ENCODE data around the gene HAPLN3.
A peak's percentile ranks its signal among the peaks of the same experiment; 100 is the strongest.
"Not testable (repeated sequence)": the region's sequence is repeated elsewhere in the genome, so short reads cannot be mapped to it uniquely, and the experiment has no call there.

HAPLN3 gene, protein sequence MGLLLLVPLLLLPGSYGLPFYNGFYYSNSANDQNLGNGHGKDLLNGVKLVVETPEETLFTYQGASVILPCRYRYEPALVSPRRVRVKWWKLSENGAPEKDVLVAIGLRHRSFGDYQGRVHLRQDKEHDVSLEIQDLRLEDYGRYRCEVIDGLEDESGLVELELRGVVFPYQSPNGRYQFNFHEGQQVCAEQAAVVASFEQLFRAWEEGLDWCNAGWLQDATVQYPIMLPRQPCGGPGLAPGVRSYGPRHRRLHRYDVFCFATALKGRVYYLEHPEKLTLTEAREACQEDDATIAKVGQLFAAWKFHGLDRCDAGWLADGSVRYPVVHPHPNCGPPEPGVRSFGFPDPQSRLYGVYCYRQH

DNA sequence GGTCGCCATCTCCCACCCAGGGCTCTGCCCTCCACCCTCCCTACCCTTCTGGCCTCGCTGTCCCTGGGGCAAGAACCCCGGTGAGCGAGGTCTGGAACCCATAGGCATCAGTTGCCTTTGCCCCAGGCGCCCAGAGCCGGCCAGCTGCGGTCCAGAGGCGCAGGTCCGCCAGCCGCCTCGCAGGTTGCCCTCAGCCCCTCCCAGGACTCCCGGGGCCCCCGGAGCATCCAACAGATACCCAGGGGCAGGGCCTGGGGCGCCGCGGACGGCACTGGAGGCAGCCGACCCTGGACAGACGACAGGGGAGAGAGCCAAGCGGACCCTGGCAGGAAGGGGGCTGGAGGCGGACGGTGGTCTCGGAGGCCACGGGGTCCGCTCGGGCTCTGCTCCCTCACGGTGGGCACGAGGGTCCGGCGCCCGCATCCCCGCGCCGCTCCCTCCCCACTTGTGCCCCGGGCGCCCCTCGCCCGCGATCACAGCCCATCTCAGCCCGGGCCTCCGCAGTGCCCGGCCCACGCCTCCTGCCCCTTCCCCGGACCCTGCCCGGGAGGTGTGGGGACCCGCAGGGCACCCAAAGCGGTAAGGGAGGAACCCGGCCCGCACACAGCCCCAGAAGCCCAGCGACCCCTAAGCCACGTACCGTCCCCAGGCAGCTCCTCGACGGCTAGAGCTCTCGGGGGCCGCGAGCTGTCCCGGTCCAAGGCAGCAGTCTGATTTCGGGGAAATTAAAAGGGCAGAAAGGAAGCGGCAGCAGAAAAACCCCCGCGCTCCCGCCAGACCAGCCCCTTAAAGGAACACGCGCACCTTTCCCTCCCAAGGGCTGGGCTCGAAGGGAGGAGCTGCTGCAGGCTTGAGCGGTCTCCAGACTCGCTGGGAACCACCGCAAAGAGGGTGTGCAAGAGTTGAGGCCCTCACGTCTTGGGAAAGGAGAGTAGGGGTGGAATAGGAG, at the start of gene HAPLN3:
TSS of gene HAPLN3 (minus strand) at position 726 of the 949 bp plus-strand sequence. CDS start 8,246 bp downstream, outside the sequence.
- peak; percentile 46 for DNase-seq

DNA sequence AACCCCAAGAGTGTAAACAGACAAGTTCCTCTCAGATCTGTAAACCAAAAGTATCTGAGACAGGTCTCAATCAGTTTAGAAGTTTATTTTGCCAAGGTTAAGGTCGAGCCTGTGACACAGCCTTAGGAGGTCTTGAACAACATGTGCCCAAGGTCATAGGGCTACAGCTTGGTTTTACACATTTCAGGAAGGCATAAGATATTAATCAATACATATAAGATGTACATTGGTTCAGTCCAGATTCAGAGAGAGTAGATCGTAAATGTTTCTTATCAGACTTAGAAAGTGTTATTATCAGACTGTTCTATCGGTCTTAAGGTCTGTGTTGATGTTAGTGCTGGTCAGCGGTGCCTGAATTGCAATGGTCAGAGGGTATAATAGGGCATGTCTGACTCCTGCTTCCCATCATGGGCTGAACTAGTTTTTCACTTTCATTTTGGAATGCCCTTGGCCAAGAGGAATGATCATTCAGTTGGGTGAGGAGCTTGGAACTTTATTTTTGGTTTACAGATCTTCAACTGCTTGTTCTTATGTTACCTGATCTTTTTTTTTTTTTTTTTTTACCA, 44.8 kb upstream of the HAPLN3 start:
- DNase-seq: no peak

GRCh38 chr15:88939486-88939806, 44.1 kb upstream of the HAPLN3 start:
- DNase-seq: no peak

DNA sequence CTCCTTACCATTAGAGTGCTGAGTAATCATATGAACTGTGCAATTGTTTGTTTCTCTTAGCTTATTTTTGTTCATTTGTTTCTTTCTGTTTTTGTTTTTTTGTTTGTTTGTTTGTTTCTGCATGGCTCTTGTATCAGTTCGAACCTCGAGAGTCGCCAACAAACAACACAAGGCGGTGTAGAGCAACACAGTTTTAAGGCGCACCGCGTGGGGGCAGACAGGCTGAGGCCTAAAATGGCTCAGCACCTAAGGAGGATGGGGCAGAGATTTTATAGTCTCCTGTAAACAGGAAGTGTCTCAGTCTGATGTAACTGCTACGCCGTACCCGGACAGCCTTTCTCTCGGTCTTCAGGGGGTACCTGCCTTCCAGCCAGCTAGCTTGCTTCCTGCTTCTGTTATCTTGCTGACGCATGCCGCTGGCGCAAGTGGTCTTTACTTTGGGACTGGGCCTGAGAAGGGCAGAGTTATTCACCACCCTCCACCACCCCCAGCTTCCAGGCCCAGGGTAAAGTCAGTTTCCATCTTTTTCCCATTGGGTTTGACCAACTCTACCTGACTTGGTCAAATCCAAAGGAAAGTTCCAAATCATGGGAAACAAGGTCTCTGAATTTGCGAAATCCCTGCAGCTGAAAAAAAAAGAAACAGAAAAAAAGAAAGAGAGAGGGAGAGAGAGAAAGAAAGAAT, 43.6 kb upstream of the HAPLN3 start:
- DNase-seq: no peak

GRCh38 chr15:88934449-88934848, 39.1 kb upstream of the HAPLN3 start:
- DNase-seq: not testable (repeated sequence)

- DNase-seq: no peak
Observed at GRCh38 chr15:88932875-88933330, 37.6 kb upstream of the HAPLN3 start.

DNA sequence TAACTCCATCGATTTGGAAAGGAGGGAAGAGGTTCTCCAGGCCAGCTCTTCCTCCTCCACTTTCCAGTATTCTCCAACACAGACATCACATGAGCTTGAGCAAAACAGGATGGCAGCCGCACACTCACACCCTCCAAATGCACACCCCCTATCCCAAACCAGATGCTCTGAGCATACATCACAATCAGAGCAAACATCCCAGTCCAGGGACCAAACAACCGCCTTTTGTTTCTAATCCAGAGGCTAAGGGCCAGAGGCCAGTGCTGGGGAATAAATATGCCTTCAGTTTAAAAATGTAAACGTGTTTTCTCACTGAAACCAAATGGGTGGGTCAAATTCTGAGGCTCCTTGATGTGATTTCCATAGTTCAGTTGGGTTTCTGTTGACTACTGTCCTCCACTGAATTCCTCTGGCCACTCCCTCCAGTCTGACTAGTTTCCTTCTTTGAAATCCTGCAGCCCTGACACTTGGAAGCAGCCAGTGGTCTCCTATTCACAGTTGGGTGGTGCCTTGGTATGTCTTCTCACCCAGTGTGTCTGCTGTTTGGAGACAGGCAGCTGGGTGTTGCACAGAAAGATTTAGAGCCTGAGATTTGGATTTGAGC, 37.0 kb upstream of the HAPLN3 start:
- DNase-seq: no peak

GRCh38 chr15:88930579-88930978, 35.2 kb upstream of the HAPLN3 start:
- DNase-seq: no peak

DNA sequence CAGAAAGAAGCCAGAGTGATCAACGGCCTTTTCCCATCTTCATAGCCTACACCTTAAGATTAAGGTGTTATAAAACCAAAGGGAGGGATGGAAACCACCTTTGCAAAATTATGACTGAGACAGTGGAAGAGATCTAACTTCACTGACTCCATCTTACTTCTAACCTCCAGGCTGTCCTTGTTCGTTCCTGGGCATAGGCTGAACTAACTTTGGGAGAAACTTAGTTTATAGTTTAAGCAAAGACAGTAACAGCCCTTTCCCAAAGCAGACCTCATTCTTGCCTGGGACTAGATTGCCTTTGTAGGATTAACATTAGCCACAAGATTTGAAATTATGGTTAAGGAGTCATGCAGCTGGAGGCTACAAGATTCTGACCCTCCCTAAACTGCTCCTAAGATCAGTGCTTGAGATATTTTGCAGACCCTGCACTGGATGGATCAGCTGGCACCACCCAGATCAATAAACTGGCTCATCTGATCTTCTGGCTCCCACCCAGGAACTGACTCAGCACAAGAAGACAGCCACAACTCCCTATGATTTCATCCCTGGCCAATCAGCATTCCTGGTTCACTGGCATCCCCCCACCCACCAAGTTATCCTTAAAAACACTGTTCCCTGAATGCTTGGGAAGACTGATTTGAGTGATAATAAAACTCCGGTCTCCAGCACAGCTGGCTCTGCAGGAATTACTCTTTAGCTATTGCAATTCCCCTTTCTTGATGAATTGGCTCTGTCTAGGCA, 34.2 kb upstream of the HAPLN3 start:
- DNase-seq: not testable (repeated sequence)

GRCh38 chr15:88928192-88928591, 32.8 kb upstream of the HAPLN3 start:
- DNase-seq: not testable (repeated sequence)

GRCh38 chr15:88925648-88926047, 30.3 kb upstream of the HAPLN3 start:
- not testable (repeated sequence) for DNase-seq

- DNase-seq: not testable (repeated sequence)
Observed at GRCh38 chr15:88920892-88921435, 25.6 kb upstream of the HAPLN3 start.

DNA sequence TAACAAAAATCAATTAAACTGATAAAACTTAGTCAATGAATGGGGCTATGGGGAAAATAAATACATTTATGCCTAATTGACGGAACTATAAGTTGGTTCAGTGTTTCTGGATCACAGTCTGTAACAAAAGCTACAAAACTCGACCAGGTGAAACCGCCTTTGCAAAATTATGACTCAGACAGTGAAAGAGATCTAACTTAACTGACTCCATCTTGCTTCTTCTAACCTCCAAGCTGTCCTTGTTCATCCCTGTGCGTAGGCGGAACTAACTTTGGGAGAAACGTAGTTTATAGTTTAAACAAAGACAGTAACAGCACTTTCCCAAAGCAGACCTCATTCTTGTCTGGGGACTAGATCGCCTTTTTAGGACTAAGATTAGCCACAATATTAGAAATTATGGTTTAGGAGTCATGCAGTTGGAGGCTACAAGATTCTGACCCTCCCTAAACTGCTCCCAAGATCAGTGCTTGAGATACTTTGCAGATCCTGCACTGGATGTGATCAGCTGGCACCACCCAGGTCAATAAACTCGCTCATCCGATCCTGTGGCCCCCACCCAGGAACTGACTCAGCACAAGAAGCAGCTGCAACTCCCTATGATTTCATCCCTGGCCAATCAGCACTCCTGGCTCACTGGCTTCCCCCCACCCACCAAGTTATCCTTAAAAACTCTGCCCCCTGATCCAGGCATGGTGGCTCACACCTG, 25.0 kb upstream of the HAPLN3 start:
- peak; percentile 7 for DNase-seq

DNA sequence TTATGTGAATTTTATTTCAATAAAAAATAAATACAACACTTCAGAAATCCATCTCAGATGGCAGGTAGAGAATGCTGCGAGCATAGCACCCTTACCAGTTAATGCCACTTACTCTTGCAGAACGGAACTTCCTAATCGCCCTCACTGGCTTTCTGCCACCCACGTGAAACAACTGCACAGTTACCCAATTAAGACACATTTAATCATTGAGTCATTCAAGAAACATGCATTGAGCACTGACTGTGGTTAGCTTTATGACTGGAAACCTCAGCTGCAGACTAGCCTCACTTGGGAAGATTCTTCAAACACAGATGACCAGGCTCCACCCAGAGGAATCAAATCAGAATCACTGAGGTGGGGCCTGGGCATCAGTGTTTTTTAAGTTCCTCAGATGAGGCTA, 23.4 kb upstream of the HAPLN3 start:
- peak; percentile 93 for DNase-seq

DNA sequence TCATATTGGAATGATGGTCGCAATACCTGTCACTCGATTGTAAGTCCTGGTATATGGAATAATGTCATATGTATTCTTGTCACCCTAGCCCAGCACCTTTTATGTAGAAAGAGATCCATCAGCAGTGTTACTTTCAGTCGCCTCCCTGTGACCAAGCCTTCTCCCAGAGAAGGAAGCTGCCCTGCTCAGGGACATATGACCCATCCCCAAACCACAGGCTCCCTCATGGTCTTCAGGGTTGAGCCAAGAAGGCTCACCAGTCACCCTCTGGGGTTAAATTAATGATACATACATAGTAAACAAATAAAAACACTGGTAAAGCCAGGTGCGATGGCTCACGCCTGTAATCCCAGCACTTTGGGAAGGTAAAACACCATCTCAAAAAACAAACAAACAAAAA, 22.4 kb upstream of the HAPLN3 start:
- peak; percentile 59 for DNase-seq

- no peak for DNase-seq
Observed at GRCh38 chr15:88915354-88915753, 20.0 kb upstream of the HAPLN3 start.

- no peak for DNase-seq
Observed at GRCh38 chr15:88913850-88914169, 18.5 kb upstream of the HAPLN3 start.

DNA sequence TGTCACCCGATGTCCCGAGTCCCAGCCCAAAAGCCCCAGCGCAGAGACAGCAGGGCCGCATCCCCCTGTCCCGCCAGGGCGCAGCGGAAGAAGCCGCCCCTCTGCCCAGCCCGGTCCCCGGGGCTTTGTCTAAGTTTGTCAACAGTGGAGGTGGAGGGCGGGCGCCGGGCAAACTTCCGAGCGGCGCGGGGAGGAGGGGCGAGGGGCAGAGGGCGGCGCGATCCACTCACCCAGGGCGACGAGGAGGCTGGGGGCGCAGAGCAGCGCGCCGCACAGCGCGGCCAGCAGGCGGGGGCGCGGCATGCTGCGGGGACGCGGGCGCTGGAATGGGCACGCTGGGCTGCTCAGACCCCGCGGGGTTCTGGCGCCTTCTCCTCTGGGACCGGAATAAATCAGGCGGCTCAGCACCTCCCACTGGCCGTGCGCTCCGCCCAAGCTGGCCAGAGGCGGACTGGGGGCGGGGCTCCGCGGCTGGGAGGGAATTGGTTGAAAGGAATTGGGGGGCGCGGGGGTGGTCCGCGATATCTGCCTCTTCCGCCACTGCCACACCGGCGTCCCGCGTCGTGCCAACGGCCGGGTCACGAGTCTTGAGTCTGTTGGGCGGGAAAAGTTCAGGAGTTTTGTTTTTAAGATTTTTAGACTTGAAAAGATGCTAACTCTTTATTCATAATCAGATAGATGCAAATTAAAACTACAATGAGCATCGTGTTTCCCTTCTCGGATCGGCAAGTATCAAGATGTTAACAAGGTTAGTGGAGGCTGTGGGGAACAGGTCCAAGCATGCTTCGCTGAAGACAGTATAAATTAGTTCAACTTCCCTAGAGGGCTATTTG, 17.9 kb upstream of the HAPLN3 start, which contains the start of gene MFGE8:
TSS of gene MFGE8 (minus strand) at position 363 of the 833 bp plus-strand sequence. CDS start at position 303, 60 bp downstream.
- DNase-seq: peak; percentile 58

DNA sequence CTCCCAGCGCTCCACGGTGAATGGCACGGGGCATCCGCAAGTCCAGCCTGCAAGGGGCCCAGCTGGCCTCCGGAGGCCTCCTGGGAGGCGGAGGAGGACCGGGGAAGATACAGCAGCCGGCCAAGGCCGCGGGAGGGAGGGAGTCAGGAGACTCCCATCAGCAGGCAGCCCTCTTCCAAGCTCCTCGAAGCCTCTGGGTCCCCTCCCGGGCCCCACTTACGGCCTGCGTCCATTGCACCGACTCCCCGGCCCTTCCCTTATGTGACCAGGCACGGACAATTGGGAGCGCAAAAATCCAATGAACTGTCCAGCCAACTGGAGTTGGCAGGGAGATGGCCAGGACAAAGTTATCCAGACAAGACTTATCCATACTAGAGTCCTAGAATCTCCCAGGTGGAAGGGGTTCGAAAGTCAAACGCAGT, 17.2 kb upstream of the HAPLN3 start:
- DNase-seq: no peak

DNA sequence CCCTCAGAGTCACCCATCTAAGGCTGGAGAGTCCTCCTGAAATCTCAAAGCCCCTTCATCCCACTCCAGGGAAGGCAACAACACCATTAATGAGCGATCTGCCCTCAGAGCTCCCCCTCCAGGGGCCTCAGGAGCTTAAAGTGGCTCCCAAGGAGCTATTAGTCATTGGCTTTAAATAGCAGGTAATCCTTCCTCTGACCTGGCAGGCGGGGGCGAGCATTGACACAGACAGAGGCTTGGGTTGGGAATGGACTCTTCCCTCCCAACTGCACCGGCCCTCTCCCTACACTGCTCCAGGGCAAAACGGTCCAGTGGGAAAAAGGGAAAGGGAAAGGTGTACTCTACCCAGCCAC, 16.4 kb upstream of the HAPLN3 start:
- no peak for DNase-seq

All from inflammatory macrophage treated with lipopolysaccharide for 4 hours (primary cell).